ENCODE measurements around the gene HLA-DRB5.
"Not testable (repeated sequence)": the region's sequence is repeated elsewhere in the genome, so short reads cannot be mapped to it uniquely, and the experiment has no call there.

The HLA-DRB5 gene

GRCh38 chr6:32529697-32530430 lies at the start of gene HLA-DRB5:
TSS of gene HLA-DRB5 (minus strand) at chr6:32530287. CDS start at chr6:32530224, 63 bp downstream.
- peak; percentile 55 for DNase-seq (ENCODE audit: low spot score)

- DNase-seq (ENCODE audit: low spot score), result no peak
Observed at GRCh38 chr6:32578962-32579361, 48.9 kb upstream of the HLA-DRB5 start.

GRCh38 chr6:32577493-32577892 lies 47.4 kb upstream of the HLA-DRB5 start:
- DNase-seq (ENCODE audit: low spot score), result not testable (repeated sequence)

- DNase-seq (ENCODE audit: low spot score), result no peak
Observed at GRCh38 chr6:32576250-32576649, 46.2 kb upstream of the HLA-DRB5 start.

GRCh38 chr6:32570363-32570905 lies 40.3 kb upstream of the HLA-DRB5 start:
- no peak for DNase-seq (ENCODE audit: low spot score)

GRCh38 chr6:32568561-32568960 lies 38.5 kb upstream of the HLA-DRB5 start:
- DNase-seq (ENCODE audit: low spot score), result no peak

- no peak for DNase-seq (ENCODE audit: low spot score)
Observed at GRCh38 chr6:32566957-32567356, 36.9 kb upstream of the HLA-DRB5 start.

- DNase-seq (ENCODE audit: low spot score), result no peak
Observed at GRCh38 chr6:32565511-32565910, 35.4 kb upstream of the HLA-DRB5 start.

- DNase-seq (ENCODE audit: low spot score), result no peak
Observed at GRCh38 chr6:32562940-32563339, 32.9 kb upstream of the HLA-DRB5 start.

- no peak for DNase-seq (ENCODE audit: low spot score)
Observed at GRCh38 chr6:32559747-32560146, 29.7 kb upstream of the HLA-DRB5 start.

GRCh38 chr6:32558426-32559057 lies 28.5 kb upstream of the HLA-DRB5 start:
- no peak for DNase-seq (ENCODE audit: low spot score)

GRCh38 chr6:32554116-32554965 lies 24.3 kb upstream of the HLA-DRB5 start:
- DNase-seq (ENCODE audit: low spot score), result no peak

GRCh38 chr6:32553037-32553742 lies 23.1 kb upstream of the HLA-DRB5 start:
- DNase-seq (ENCODE audit: low spot score), result no peak

GRCh38 chr6:32551410-32551809 lies 21.3 kb upstream of the HLA-DRB5 start:
- DNase-seq (ENCODE audit: low spot score), result no peak

- DNase-seq (ENCODE audit: low spot score), result no peak
Observed at GRCh38 chr6:32539839-32540238, 9.8 kb upstream of the HLA-DRB5 start.

- DNase-seq (ENCODE audit: low spot score), result not testable (repeated sequence)
Observed at GRCh38 chr6:32530431-32530793, 325 bp upstream of the HLA-DRB5 start.

- DNase-seq (ENCODE audit: low spot score), result no peak
Observed at GRCh38 chr6:32522302-32523047, 7.6 kb downstream of the HLA-DRB5 start.

GRCh38 chr6:32519910-32520258 lies 10.2 kb downstream of the HLA-DRB5 start:
- no peak for DNase-seq (ENCODE audit: low spot score)

- DNase-seq (ENCODE audit: low spot score), result no peak
Observed at GRCh38 chr6:32519118-32519909, 10.8 kb downstream of the HLA-DRB5 start.

Measured in pons (tissue), 1 donor.